Lower leg skin (tissue), 3 donors: Measurements from ENCODE around the gene CALHM6.

ENCODE experiments used
- POLR2A ChIP-seq, 2 donors: fragments of 450-650 bp; IDR thresholded peaks; one replicate each; pipeline ENCODE4 v1.6.1; 2016 to 2017; ENCODE audit warnings: antibody characterized with exemption in 2 of 2, mild to moderate bottlenecking in 1 of 2, moderate library complexity in 1 of 2
- TF ChIP-seq, protein P1 (sequence below), 3 donors: fragments of 450-650 bp; IDR thresholded peaks; one replicate each; pipeline ENCODE4 v1.5.1; 2016; ENCODE audit warnings: antibody characterized with exemption in 3 of 3, mild to moderate bottlenecking in 3 of 3, moderate library complexity in 2 of 3

DNA sequence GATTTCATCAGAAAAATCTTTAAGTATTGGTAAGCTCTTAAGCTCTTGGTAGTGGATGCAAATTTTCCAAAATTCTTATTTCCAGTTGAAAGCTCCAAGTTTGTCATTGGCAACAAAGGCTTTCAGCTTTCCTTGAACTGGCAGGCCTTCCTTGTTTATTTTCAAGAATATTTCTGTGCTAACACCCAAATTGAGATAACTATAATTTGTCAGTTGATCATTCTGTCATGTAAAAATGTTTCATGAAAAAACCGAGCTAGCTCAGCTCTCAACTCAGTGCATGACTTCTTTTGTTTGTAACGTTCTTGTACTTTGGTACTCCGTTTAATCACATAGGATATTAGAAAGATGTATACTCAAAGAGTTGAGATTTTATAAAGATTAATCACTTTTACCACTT, 38.9 kb upstream of the CALHM6 start:
- TF ChIP-seq POLR2A (IDR thresholded peaks at IDR 0.05), result no peak
- TF ChIP-seq, protein P1, sequence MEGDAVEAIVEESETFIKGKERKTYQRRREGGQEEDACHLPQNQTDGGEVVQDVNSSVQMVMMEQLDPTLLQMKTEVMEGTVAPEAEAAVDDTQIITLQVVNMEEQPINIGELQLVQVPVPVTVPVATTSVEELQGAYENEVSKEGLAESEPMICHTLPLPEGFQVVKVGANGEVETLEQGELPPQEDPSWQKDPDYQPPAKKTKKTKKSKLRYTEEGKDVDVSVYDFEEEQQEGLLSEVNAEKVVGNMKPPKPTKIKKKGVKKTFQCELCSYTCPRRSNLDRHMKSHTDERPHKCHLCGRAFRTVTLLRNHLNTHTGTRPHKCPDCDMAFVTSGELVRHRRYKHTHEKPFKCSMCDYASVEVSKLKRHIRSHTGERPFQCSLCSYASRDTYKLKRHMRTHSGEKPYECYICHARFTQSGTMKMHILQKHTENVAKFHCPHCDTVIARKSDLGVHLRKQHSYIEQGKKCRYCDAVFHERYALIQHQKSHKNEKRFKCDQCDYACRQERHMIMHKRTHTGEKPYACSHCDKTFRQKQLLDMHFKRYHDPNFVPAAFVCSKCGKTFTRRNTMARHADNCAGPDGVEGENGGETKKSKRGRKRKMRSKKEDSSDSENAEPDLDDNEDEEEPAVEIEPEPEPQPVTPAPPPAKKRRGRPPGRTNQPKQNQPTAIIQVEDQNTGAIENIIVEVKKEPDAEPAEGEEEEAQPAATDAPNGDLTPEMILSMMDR (IDR thresholded peaks at IDR 0.05), result no peak
